ENCODE results near the gene POLA1. TPM values are rescaled to one million over a fixed set of nuclear protein-coding genes. Genes with fewer than 3 reads are reported as not detected.
A peak's percentile ranks its signal among the peaks of the same experiment; 100 is the strongest.

Gene POLA1
- total RNA-seq, 1 donor from 2014 or later: 80.4 TPM

DNA sequence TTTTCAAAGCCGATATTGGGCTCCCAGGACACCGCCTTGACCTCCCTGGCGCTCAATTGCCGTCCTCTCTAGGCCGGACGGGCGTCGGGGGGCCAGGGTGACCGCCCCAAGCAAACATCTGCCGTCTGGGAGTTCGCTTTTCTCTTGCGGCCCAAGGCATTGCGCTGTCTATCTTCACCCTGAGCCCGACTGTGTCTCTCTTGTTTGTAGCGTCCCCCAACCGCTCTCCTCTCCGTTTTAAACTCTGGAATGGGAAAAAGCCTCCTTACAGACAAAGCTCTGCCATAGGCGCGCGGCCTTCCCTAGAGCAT, 322.6 kb downstream of the POLA1 start:
- Histone ChIP-seq H3K36me3 (no peaks in the 10 kb centered on the region), H3K9ac (no peak overlapping the region), H3K27me3 (peaks cover 99% of the 10 kb centered on the region), H4K20me1 (ENCODE audit: low read depth) (peaks cover 66% of the 10 kb centered on the region), H3K9me3 (ENCODE audit: low read depth) (no peaks in the 10 kb centered on the region), H3K4me3 (no peak overlapping the region), H3K4me1 (peaks cover 46% of the 10 kb centered on the region), H3K4me2 (peak overlapping the region; percentile 82), H3K27ac (no peak overlapping the region), H3K79me2 (ENCODE audit: low read depth) (peaks cover 13% of the 10 kb centered on the region), H3F3A (ENCODE audit: low read depth) (peaks cover 60% of the 10 kb centered on the region), H2AFZ (replicated peaks) (peak overlapping the region; percentile 53)
- DNase-seq (ENCODE audit: low spot score): peak; percentile 56
- Mint-ChIP-seq H3K4me3 (peak overlapping the region; percentile 70), H3K36me3 (no peaks in the 10 kb centered on the region), H3K27ac (no peak overlapping the region), H3K9me3 (no peaks in the 10 kb centered on the region), H3K27me3 (ENCODE audit: insufficient read depth, low read depth) (peaks cover 82% of the 10 kb centered on the region), H3K4me1 (peaks cover 38% of the 10 kb centered on the region)
- no peak for TF ChIP-seq EZH2phosphoT487 (IDR thresholded peaks at IDR 0.05)
- TF ChIP-seq EZH2 (IDR thresholded peaks at IDR 0.05): peak; percentile 8
- TF ChIP-seq, protein P1, sequence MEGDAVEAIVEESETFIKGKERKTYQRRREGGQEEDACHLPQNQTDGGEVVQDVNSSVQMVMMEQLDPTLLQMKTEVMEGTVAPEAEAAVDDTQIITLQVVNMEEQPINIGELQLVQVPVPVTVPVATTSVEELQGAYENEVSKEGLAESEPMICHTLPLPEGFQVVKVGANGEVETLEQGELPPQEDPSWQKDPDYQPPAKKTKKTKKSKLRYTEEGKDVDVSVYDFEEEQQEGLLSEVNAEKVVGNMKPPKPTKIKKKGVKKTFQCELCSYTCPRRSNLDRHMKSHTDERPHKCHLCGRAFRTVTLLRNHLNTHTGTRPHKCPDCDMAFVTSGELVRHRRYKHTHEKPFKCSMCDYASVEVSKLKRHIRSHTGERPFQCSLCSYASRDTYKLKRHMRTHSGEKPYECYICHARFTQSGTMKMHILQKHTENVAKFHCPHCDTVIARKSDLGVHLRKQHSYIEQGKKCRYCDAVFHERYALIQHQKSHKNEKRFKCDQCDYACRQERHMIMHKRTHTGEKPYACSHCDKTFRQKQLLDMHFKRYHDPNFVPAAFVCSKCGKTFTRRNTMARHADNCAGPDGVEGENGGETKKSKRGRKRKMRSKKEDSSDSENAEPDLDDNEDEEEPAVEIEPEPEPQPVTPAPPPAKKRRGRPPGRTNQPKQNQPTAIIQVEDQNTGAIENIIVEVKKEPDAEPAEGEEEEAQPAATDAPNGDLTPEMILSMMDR (IDR thresholded peaks at IDR 0.05): no peak

- DNase-seq (ENCODE audit: low spot score): peak; percentile 36
- peaks cover 42% of the 10 kb centered on the region for H3K4me1 ChIP-seq
- peak overlapping the region; percentile 35 for H3K4me3 ChIP-seq
- peaks cover 58% of the 10 kb centered on the region for H3F3A ChIP-seq (ENCODE audit: low read depth)
- no peaks in the 10 kb centered on the region for H3K9me3 ChIP-seq (ENCODE audit: low read depth)
- H3K4me2 ChIP-seq: peak overlapping the region; percentile 82
- peaks cover 58% of the 10 kb centered on the region for H4K20me1 ChIP-seq (ENCODE audit: low read depth)
- Mint-ChIP-seq H3K4me1 (peaks cover 38% of the 10 kb centered on the region), H3K27me3 (ENCODE audit: insufficient read depth, low read depth) (peaks cover 82% of the 10 kb centered on the region), H3K9me3 (no peaks in the 10 kb centered on the region), H3K4me3 (peak overlapping the region; percentile 79), H3K27ac (no peak overlapping the region), H3K36me3 (no peaks in the 10 kb centered on the region)
- TF ChIP-seq, protein P1 (IDR thresholded peaks at IDR 0.05): no peak
- peak; percentile 7 for TF ChIP-seq EZH2phosphoT487 (IDR thresholded peaks at IDR 0.05)
- no peaks in the 10 kb centered on the region for H3K36me3 ChIP-seq
- H3K79me2 ChIP-seq (ENCODE audit: low read depth): peaks cover 13% of the 10 kb centered on the region
- H3K27me3 ChIP-seq: peaks cover 99% of the 10 kb centered on the region
- H2AFZ ChIP-seq (replicated peaks): peak overlapping the region; percentile 53
- no peak overlapping the region for H3K27ac ChIP-seq
- no peak overlapping the region for H3K9ac ChIP-seq
These were observed 323.4 kb downstream of the POLA1 start for GRCh38 chrX:25016938-25017598.

DNA sequence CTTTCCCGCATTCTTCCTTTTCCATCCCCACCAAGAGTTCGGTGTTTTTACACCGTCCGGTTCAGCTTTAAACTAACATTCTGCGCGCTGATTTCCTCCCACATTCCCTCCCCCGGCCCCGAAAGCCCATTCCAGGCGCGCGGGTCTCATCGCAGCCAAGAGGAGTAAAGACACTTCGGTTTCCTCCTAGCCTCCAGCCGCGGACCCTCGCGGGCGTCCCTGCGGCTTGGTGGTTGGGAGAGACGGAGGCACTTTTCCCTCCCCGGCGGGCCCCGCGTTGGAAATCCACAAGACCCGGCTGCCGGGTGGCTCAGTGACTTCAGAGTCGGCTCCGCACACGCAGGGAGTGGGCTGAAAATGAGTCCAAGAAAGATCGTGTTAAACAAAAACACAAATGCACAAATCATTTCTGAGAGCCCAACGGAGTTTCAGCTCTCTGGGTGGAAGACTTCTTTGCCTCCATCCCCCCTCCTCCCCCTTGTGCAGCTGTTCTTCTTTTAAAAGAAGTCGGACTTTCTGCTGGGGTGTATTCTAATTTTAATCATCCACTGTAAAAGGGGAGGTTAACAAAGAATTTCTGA, 324.0 kb downstream of the POLA1 start:
- H3K27ac ChIP-seq: no peak overlapping the region
- no peak overlapping the region for H2AFZ ChIP-seq (replicated peaks)

More for the DNA sequence above, 324.0 kb downstream of the POLA1 start:
- no peak overlapping the region for H3K27ac Mint-ChIP-seq
- peak; percentile 75 for DNase-seq (ENCODE audit: low spot score)
- H3K4me1 Mint-ChIP-seq: peaks cover 40% of the 10 kb centered on the region
- peaks cover 13% of the 10 kb centered on the region for H3K79me2 ChIP-seq (ENCODE audit: low read depth)
- H3K9me3 Mint-ChIP-seq: no peaks in the 10 kb centered on the region
- no peak overlapping the region for H3K9ac ChIP-seq
- H3K4me2 ChIP-seq: peak overlapping the region; percentile 82
- peaks cover 99% of the 10 kb centered on the region for H3K27me3 ChIP-seq
- TF ChIP-seq EZH2phosphoT487 (IDR thresholded peaks at IDR 0.05): peak; percentile 91
- peak; percentile 93 for TF ChIP-seq EZH2 (IDR thresholded peaks at IDR 0.05)
- TF ChIP-seq, protein P1 (IDR thresholded peaks at IDR 0.05): no peak
- peak overlapping the region; percentile 35 for H3K4me3 ChIP-seq
- H3K4me3 Mint-ChIP-seq: peak overlapping the region; percentile 79
- peaks cover 52% of the 10 kb centered on the region for H4K20me1 ChIP-seq (ENCODE audit: low read depth)
- H3K36me3 ChIP-seq: no peaks in the 10 kb centered on the region
- no peaks in the 10 kb centered on the region for H3K36me3 Mint-ChIP-seq
- H3K27me3 Mint-ChIP-seq (ENCODE audit: insufficient read depth, low read depth): peaks cover 82% of the 10 kb centered on the region
- peaks cover 44% of the 10 kb centered on the region for H3K4me1 ChIP-seq
- no peaks in the 10 kb centered on the region for H3K9me3 ChIP-seq (ENCODE audit: low read depth)
- H3F3A ChIP-seq (ENCODE audit: low read depth): peaks cover 52% of the 10 kb centered on the region

Measured in neural progenitor cell (in vitro differentiated cells).